ENCODE measurements around the gene REEP3.

REEP3 gene

GRCh38 chr10:63611078-63611477 is 89.9 kb downstream of the REEP3 start:
- no peak for TF ChIP-seq CTCF (IDR thresholded peaks at IDR 0.05; ENCODE audit: low read depth, low read length, missing control alignments)
- H3K4me3 ChIP-seq (ENCODE audit: low read depth, low read length): no peak overlapping the region
- in situ Hi-C loops (cut with HindIII; ENCODE audit: low sequenced_read_pairs): loop anchor here (25.0 kb wide), 1 partner anchor 399 kb away; no protein-coding TSS in a partner anchor
- DNase-seq (ENCODE audit: low read depth): no peak

GRCh38 chr10:63614371-63614891 is 93.2 kb downstream of the REEP3 start:
- no peak for DNase-seq (ENCODE audit: low read depth)
- no peak overlapping the region for H3K4me3 ChIP-seq (ENCODE audit: low read depth, low read length)
- no peak for TF ChIP-seq CTCF (IDR thresholded peaks at IDR 0.05; ENCODE audit: low read depth, low read length, missing control alignments)
- in situ Hi-C loops (cut with HindIII; ENCODE audit: low sequenced_read_pairs): loop anchor here (25.0 kb wide), 1 partner anchor 402 kb away; no protein-coding TSS in a partner anchor

GRCh38 chr10:63618552-63618951 is 97.4 kb downstream of the REEP3 start:
- no peak for TF ChIP-seq CTCF (IDR thresholded peaks at IDR 0.05; ENCODE audit: low read depth, low read length, missing control alignments)
- no peak for DNase-seq (ENCODE audit: low read depth)
- no peak overlapping the region for H3K4me3 ChIP-seq (ENCODE audit: low read depth, low read length)
- in situ Hi-C loops (cut with HindIII; ENCODE audit: low sequenced_read_pairs): loop anchor here (25.0 kb wide), 1 partner anchor 406 kb away; no protein-coding TSS in a partner anchor

- no peak for DNase-seq (ENCODE audit: low read depth)
- TF ChIP-seq CTCF (IDR thresholded peaks at IDR 0.05; ENCODE audit: low read depth, low read length, missing control alignments): no peak
- in situ Hi-C loops (cut with HindIII; ENCODE audit: low sequenced_read_pairs): loop anchor here (25.0 kb wide), 1 partner anchor 407 kb away; no protein-coding TSS in a partner anchor
- no peak overlapping the region for H3K4me3 ChIP-seq (ENCODE audit: low read depth, low read length)
Measured at GRCh38 chr10:63619426-63619825, 98.2 kb downstream of the REEP3 start.

- no peak overlapping the region for H3K4me3 ChIP-seq (ENCODE audit: low read depth, low read length)
- TF ChIP-seq CTCF (IDR thresholded peaks at IDR 0.05; ENCODE audit: low read depth, low read length, missing control alignments): no peak
- no peak for DNase-seq (ENCODE audit: low read depth)
- in situ Hi-C loops (cut with HindIII; ENCODE audit: low sequenced_read_pairs): loop anchor here (25.0 kb wide), 1 partner anchor 410 kb away; no protein-coding TSS in a partner anchor
Measured at GRCh38 chr10:63622097-63622496, 100.9 kb downstream of the REEP3 start.

- no peak for TF ChIP-seq CTCF (IDR thresholded peaks at IDR 0.05; ENCODE audit: low read depth, low read length, missing control alignments)
- H3K4me3 ChIP-seq (ENCODE audit: low read depth, low read length): no peak overlapping the region
- in situ Hi-C loops (cut with HindIII; ENCODE audit: low sequenced_read_pairs): loop anchor here (25.0 kb wide), 1 partner anchor 412 kb away; no protein-coding TSS in a partner anchor
- no peak for DNase-seq (ENCODE audit: low read depth)
Measured at GRCh38 chr10:63624701-63625100, 103.5 kb downstream of the REEP3 start.

All from astrocyte of the cerebellum (primary cell).